HCT116 (cell line): ENCODE results near the gene CYBB. TPM values are rescaled to one million over a fixed set of nuclear protein-coding genes. Genes with fewer than 3 reads are reported as not detected.

Experiments used
- ATAC-seq: fragments of 200-7000 bp; cut with Tn5 transposase; 2 replicates; pipeline ENCODE4 v1.9.1; 2020; ENCODE audit warnings: mild to moderate bottlenecking, moderate library complexity
- BruUV-seq: library from RNA; stranded (reverse); fragments of 400-500 nt; replicated peaks from 2 replicates; lab custom pipeline; 2021; lab: Mats Ljungman, UMichigan
- CTCF ChIA-PET: fragments of 300-600 bp; sonication (Branson Sonifier 250); formaldehyde crosslinking; loops from one replicate; lab custom pipeline; 2021; ENCODE audit warnings: antibody characterized with exemption; lab: Charles Lee
- POLR2A ChIA-PET: fragments of 300-600, 350-600 bp; sonication (Branson Sonifier 250); formaldehyde crosslinking; loops from one replicate; lab custom pipeline; 2021; ENCODE audit warnings: antibody characterized with exemption; lab: Charles Lee
- RAD21 ChIA-PET, 2 experiments: fragments of 300-600 bp; sonication (Branson Sonifier 250); formaldehyde crosslinking; loops; one replicate each; lab custom pipeline; 2023; ENCODE audit warnings: low total read pairs in 2 of 2; ENCODE audit not compliant: uncharacterized antibody in 2 of 2, unreplicated experiment in 2 of 2, low non-redundant PET in 1 of 2; lab: Charles Lee
- DNase-seq: peaks from one replicate; pipeline ENCODE4 v3.0.0-alpha.2; 2010; ENCODE audit warnings: low read depth, low spot score
- H2AFZ ChIP-seq: fragments of 200-600 bp; shearing (Covaris generic), sonication (generic); 2 replicates; pipeline ENCODE4 v1.6.1; 2017; ENCODE audit warnings: low read depth, mixed run types, mixed read lengths, antibody characterized with exemption, low read length; ENCODE audit not compliant: poor library complexity, severe bottlenecking
- H3K27ac ChIP-seq: 2 replicates; pipeline ENCODE4 v1.5.1; 2012; ENCODE audit warnings: low read depth, low read length
- H3K27me3 ChIP-seq: fragments of 200-600 bp; sonication (generic); 2 replicates; pipeline ENCODE4 v1.6.1; 2016; ENCODE audit warnings: mixed run types, low read length, mixed read lengths; ENCODE audit not compliant: insufficient read depth
- H3K36me3 ChIP-seq, 2 experiments: fragments of 200-500 bp in 1 of 2; fragments of 200-600 bp in 1 of 2; sonication (Bioruptor generic) in 1 of 2; sonication (generic) in 1 of 2; 2 replicates each; pipeline versions ENCODE4 v1.5.1 to v1.6.1; 2014 to 2016; ENCODE audit warnings: low read length in 2 of 2, inconsistent platforms in 1 of 2, mixed read lengths in 1 of 2, mixed run types in 1 of 2; ENCODE audit not compliant: insufficient read depth in 2 of 2, control insufficient read depth in 1 of 2
- H3K4me1 ChIP-seq, 2 experiments: fragments of 200-600 bp in 1 of 2; sonication (generic) in 1 of 2; 2 replicates each; pipeline versions ENCODE4 v1.5.1 to v1.6.1; 2012 to 2017; ENCODE audit warnings: low read length in 2 of 2, inconsistent platforms in 1 of 2, mild to moderate bottlenecking in 1 of 2, mixed read lengths in 1 of 2, mixed run types in 1 of 2, moderate library complexity in 1 of 2; ENCODE audit not compliant: insufficient read depth in 2 of 2, control insufficient read depth in 1 of 2
- H3K4me2 ChIP-seq: fragments of 200-600 bp; sonication (generic); 2 replicates; pipeline ENCODE4 v1.6.1; 2017; ENCODE audit warnings: mixed run types, low read length, mixed read lengths
- H3K4me3 ChIP-seq, 2 experiments: fragments of 200-600 bp in 1 of 2; sonication (generic) in 1 of 2; replicated peaks in 1 of 2; 2 replicates each; pipeline ENCODE4 v1.5.1; 2011 to 2016; ENCODE audit warnings: low read length in 2 of 2, control low read depth in 1 of 2, low read depth in 1 of 2, mild to moderate bottlenecking in 1 of 2, mixed read lengths in 1 of 2, mixed run types in 1 of 2
- H3K79me2 ChIP-seq: fragments of 200-600 bp; sonication (generic); 2 replicates; pipeline ENCODE4 v1.6.1; 2017; ENCODE audit warnings: mild to moderate bottlenecking, mixed run types, low read length, moderate library complexity, mixed read lengths; ENCODE audit not compliant: insufficient read depth
- H3K9ac ChIP-seq: fragments of 200-600 bp; sonication (generic); 2 replicates; pipeline ENCODE4 v1.6.1; 2016; ENCODE audit warnings: low read length, mixed read lengths
- H3K9me2 ChIP-seq: fragments of 200-600 bp; sonication (generic), shearing (Covaris generic); 2 replicates; pipeline ENCODE4 v1.6.1; 2017; ENCODE audit warnings: mixed run types, mild to moderate bottlenecking, moderate library complexity; ENCODE audit not compliant: insufficient read depth
- H3K9me3 ChIP-seq, 2 experiments: fragments of 200-500 bp in 1 of 2; fragments of 200-600 bp in 1 of 2; sonication (Bioruptor generic) in 1 of 2; sonication (generic) in 1 of 2; 2 replicates each; pipeline ENCODE4 v1.6.1; 2014 to 2017; ENCODE audit warnings: low read length in 2 of 2, mixed read lengths in 2 of 2, inconsistent platforms in 1 of 2, low read depth in 1 of 2, mild to moderate bottlenecking in 1 of 2, mixed run types in 1 of 2, moderate library complexity in 1 of 2; ENCODE audit not compliant: control insufficient read depth in 1 of 2, insufficient read depth in 1 of 2
- H4K20me1 ChIP-seq: fragments of 200-600 bp; sonication (generic), shearing (Covaris generic); 2 replicates; pipeline ENCODE4 v1.6.1; 2017; ENCODE audit warnings: mixed run types, mild to moderate bottlenecking, moderate library complexity; ENCODE audit not compliant: insufficient read depth
- EZH2 ChIP-seq: fragments of 200-600 bp; sonication (generic); IDR thresholded peaks from 2 replicates; pipeline ENCODE4 v1.6.1; 2017; ENCODE audit warnings: antibody characterized with exemption, mixed run types
- FOSL1 ChIP-seq: IDR thresholded peaks from 2 replicates; pipeline ENCODE4 v1.6.1; 2012; ENCODE audit warnings: low read depth
- POLR2A ChIP-seq: IDR thresholded peaks from 2 replicates; pipeline ENCODE4 v1.7.0; 2011; ENCODE audit warnings: borderline replicate concordance; ENCODE audit not compliant: insufficient read depth, insufficient read length; ENCODE audit errors: extremely low read depth
- ZFX ChIP-seq: fragments of 450-650 bp; IDR thresholded peaks from 2 replicates; pipeline ENCODE4 v1.6.1; 2017
- intact Hi-C: fragments of 100-400 bp; cut with micrococcal nuclease; formaldehyde crosslinking; loops from 2 replicates; pipeline ENCODE4 v1.10.0; 2022
- total RNA-seq: library from RNA; stranded (reverse); gene quantifications from one replicate; pipeline ENCODE4 v1.2.1, GENCODE V29; 2021; ENCODE audit not compliant: unreplicated experiment
- TF ChIP-seq, protein P1 (sequence below): IDR thresholded peaks from 2 replicates; pipeline ENCODE4 v1.6.1; 2012; ENCODE audit warnings: low read depth
- TF ChIP-seq, protein P2 (sequence below), 3 experiments: fragments of 200-600 bp in 1 of 3; sonication (generic) in 1 of 3; IDR thresholded peaks in 2 of 3; conservative IDR thresholded peaks in 1 of 3; 2 replicates each; pipeline ENCODE4 v1.5.1; 2012 to 2017; ENCODE audit warnings: low read depth in 2 of 3, low read length in 2 of 3, antibody characterized with exemption in 1 of 3, borderline replicate concordance in 1 of 3, control low read depth in 1 of 3, mild to moderate bottlenecking in 1 of 3, mixed read lengths in 1 of 3, mixed run types in 1 of 3, moderate library complexity in 1 of 3; ENCODE audit not compliant: insufficient read depth in 1 of 3
- TF ChIP-seq, protein P3 (sequence below): IDR thresholded peaks from 2 replicates; pipeline ENCODE4 v1.6.1; 2011; ENCODE audit warnings: mild to moderate bottlenecking, low read length, moderate library complexity; ENCODE audit not compliant: insufficient replicate concordance; ENCODE audit errors: extremely low read depth

Gene CYBB
- total RNA-seq, 1 experiment from 2014 or later: 0.59 TPM

DNA sequence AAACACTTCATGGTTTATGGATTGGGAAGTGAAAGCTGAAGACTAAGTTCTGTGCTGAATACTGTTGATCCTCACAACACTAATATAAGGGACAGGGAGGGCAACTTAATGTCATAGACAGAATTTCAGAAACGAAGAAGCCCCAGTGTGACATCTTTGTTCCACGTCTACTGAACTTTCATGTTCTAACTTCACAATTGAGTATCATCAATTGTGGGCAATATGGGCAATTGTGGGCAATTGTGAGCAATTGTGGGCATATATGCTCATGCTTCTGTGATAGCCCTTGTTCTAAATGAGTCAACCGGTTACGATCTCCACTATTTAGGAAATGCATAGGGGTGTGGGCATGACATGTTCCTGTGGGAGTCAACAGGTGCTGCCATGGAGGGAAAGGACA lies 33.7 kb downstream of the CYBB start:
- DNase-seq (no peak), ATAC-seq (no peak)
- Histone ChIP-seq H3K27ac (no peak overlapping the region), H3K27me3 (no peaks in the 10 kb centered on the region), H3K9me2 (no peaks in the 10 kb centered on the region), H3K9me3 (no peaks in the 10 kb centered on the region), H3K4me2 (no peak overlapping the region), H3K4me3 (no peak overlapping the region), H4K20me1 (no peaks in the 10 kb centered on the region), H3K79me2 (no peaks in the 10 kb centered on the region), H2AFZ (no peak overlapping the region), H3K36me3 (no peaks in the 10 kb centered on the region), H3K4me1 (no peaks in the 10 kb centered on the region), H3K9ac (no peak overlapping the region)
- ChIA-PET POLR2A (no interaction called here), CTCF (no interaction called here), RAD21 (no interaction called here)
- no TSS peak for BruUV-seq
- intact Hi-C loops: no loop called here
- TF ChIP-seq ZFX: no peak
- TF ChIP-seq, protein P1, sequence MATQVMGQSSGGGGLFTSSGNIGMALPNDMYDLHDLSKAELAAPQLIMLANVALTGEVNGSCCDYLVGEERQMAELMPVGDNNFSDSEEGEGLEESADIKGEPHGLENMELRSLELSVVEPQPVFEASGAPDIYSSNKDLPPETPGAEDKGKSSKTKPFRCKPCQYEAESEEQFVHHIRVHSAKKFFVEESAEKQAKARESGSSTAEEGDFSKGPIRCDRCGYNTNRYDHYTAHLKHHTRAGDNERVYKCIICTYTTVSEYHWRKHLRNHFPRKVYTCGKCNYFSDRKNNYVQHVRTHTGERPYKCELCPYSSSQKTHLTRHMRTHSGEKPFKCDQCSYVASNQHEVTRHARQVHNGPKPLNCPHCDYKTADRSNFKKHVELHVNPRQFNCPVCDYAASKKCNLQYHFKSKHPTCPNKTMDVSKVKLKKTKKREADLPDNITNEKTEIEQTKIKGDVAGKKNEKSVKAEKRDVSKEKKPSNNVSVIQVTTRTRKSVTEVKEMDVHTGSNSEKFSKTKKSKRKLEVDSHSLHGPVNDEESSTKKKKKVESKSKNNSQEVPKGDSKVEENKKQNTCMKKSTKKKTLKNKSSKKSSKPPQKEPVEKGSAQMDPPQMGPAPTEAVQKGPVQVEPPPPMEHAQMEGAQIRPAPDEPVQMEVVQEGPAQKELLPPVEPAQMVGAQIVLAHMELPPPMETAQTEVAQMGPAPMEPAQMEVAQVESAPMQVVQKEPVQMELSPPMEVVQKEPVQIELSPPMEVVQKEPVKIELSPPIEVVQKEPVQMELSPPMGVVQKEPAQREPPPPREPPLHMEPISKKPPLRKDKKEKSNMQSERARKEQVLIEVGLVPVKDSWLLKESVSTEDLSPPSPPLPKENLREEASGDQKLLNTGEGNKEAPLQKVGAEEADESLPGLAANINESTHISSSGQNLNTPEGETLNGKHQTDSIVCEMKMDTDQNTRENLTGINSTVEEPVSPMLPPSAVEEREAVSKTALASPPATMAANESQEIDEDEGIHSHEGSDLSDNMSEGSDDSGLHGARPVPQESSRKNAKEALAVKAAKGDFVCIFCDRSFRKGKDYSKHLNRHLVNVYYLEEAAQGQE: no peak
- TF ChIP-seq POLR2A: no peak
- TF ChIP-seq, protein P2, sequence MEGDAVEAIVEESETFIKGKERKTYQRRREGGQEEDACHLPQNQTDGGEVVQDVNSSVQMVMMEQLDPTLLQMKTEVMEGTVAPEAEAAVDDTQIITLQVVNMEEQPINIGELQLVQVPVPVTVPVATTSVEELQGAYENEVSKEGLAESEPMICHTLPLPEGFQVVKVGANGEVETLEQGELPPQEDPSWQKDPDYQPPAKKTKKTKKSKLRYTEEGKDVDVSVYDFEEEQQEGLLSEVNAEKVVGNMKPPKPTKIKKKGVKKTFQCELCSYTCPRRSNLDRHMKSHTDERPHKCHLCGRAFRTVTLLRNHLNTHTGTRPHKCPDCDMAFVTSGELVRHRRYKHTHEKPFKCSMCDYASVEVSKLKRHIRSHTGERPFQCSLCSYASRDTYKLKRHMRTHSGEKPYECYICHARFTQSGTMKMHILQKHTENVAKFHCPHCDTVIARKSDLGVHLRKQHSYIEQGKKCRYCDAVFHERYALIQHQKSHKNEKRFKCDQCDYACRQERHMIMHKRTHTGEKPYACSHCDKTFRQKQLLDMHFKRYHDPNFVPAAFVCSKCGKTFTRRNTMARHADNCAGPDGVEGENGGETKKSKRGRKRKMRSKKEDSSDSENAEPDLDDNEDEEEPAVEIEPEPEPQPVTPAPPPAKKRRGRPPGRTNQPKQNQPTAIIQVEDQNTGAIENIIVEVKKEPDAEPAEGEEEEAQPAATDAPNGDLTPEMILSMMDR (IDR thresholded peaks at IDR 0.05 in 2 of 3, conservative IDR thresholded peaks at IDR 0.05 in 1 of 3; ENCODE audit: borderline replicate concordance in 1 of 3, insufficient read depth in 1 of 3, low read depth in 2 of 3, low read length in 2 of 3): no peak
- TF ChIP-seq EZH2: no peak
- no peak for TF ChIP-seq FOSL1
- TF ChIP-seq, protein P3, sequence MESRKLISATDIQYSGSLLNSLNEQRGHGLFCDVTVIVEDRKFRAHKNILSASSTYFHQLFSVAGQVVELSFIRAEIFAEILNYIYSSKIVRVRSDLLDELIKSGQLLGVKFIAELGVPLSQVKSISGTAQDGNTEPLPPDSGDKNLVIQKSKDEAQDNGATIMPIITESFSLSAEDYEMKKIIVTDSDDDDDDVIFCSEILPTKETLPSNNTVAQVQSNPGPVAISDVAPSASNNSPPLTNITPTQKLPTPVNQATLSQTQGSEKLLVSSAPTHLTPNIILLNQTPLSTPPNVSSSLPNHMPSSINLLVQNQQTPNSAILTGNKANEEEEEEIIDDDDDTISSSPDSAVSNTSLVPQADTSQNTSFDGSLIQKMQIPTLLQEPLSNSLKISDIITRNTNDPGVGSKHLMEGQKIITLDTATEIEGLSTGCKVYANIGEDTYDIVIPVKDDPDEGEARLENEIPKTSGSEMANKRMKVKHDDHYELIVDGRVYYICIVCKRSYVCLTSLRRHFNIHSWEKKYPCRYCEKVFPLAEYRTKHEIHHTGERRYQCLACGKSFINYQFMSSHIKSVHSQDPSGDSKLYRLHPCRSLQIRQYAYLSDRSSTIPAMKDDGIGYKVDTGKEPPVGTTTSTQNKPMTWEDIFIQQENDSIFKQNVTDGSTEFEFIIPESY: no peak
